ENCODE results near the gene RBPMS2. TPM values are rescaled to one million over a fixed set of nuclear protein-coding genes. Genes with fewer than 3 reads are reported as not detected.
A peak's percentile ranks its signal among the peaks of the same experiment; 100 is the strongest.

RBPMS2 gene
- total RNA-seq, 4 donors from 2014 or later = 14.6 to 47.8 (median 33.9) TPM

GRCh38 chr15:64749167-64749566 lies 26.2 kb downstream of the RBPMS2 start:
- H3K9me3 ChIP-seq = no peaks in the 10 kb centered on the region
- WGBS, 2 donors (ENCODE audit: low coverage in 1 of 2) = 17 to 28% methylated on average over 6 to 9 of the region's 11 CpGs
- peak overlapping the region; percentile 80 to 88 (median 87) for H3K27ac ChIP-seq
- peaks cover 2 to 93% (median 36%) of the 10 kb centered on the region in 3 donors for H3K4me1 ChIP-seq
- peaks cover 0 to 11% of the 10 kb centered on the region in 2 donors for H3K36me3 ChIP-seq
- TF ChIP-seq POLR2A (IDR thresholded peaks at IDR 0.05) = no peak
- no peak for TF ChIP-seq CTCF (IDR thresholded peaks at IDR 0.05)
- peak; percentile 97 for TF ChIP-seq POLR2AphosphoS5 (IDR thresholded peaks at IDR 0.05)
- no peak for TF ChIP-seq EP300 (IDR thresholded peaks at IDR 0.05)
- H3K4me3 ChIP-seq = no peak overlapping the region
- no peaks in the 10 kb centered on the region for H3K27me3 ChIP-seq
- ATAC-seq = peak; percentile 86

- H3K36me3 ChIP-seq = peaks cover 0 to 11% of the 10 kb centered on the region in 2 donors
- H3K27me3 ChIP-seq = no peaks in the 10 kb centered on the region
- TF ChIP-seq EP300 (IDR thresholded peaks at IDR 0.05) = no peak
- TF ChIP-seq CTCF (IDR thresholded peaks at IDR 0.05) = no peak
- no peak for TF ChIP-seq POLR2AphosphoS5 (IDR thresholded peaks at IDR 0.05)
- TF ChIP-seq POLR2A (IDR thresholded peaks at IDR 0.05) = no peak
- no peak for ATAC-seq
- no peaks in the 10 kb centered on the region for H3K9me3 ChIP-seq
- 80% methylated on average over 1 of the region's 9 CpGs; no CpG with 5 or more reads in 1 of the 2 donors for WGBS, 2 donors (ENCODE audit: low coverage in 1 of 2)
- peaks cover 2 to 93% (median 39%) of the 10 kb centered on the region in 3 donors for H3K4me1 ChIP-seq
- no peak overlapping the region for H3K4me3 ChIP-seq
- H3K27ac ChIP-seq = peak overlapping the region; percentile 80 to 88 (median 87)
Measured at GRCh38 chr15:64748251-64748650, 27.1 kb downstream of the RBPMS2 start.

- H3K27ac ChIP-seq = peak overlapping the region; percentile 36 to 88 (median 87)
Measured at GRCh38 chr15:64747578-64747977, 27.8 kb downstream of the RBPMS2 start.

GRCh38 chr15:64746921-64747320 lies 28.5 kb downstream of the RBPMS2 start:
- WGBS, 2 donors (ENCODE audit: low coverage in 1 of 2) = 50 to 76% methylated on average over 1 to 4 of the region's 7 CpGs
- H3K27me3 ChIP-seq = no peaks in the 10 kb centered on the region
- H3K9me3 ChIP-seq = no peaks in the 10 kb centered on the region
- TF ChIP-seq CTCF (IDR thresholded peaks at IDR 0.05) (no peak), POLR2A (IDR thresholded peaks at IDR 0.05) (no peak), POLR2AphosphoS5 (IDR thresholded peaks at IDR 0.05) (no peak), EP300 (IDR thresholded peaks at IDR 0.05) (no peak)
- peaks cover 2 to 93% (median 51%) of the 10 kb centered on the region in 3 donors for H3K4me1 ChIP-seq
- ATAC-seq = no peak
- H3K27ac ChIP-seq = peak overlapping the region in 3 of 4 donors; percentile 87 to 88 (median 87)
- H3K4me3 ChIP-seq = no peak overlapping the region
- peaks cover 0 to 11% of the 10 kb centered on the region in 2 donors for H3K36me3 ChIP-seq

More at GRCh38 chr15:64747578-64747977, 27.8 kb downstream of the RBPMS2 start:
- ATAC-seq = no peak
- no peaks in the 10 kb centered on the region for H3K9me3 ChIP-seq
- H3K4me1 ChIP-seq = peaks cover 2 to 93% (median 46%) of the 10 kb centered on the region in 3 donors
- H3K4me3 ChIP-seq = no peak overlapping the region
- peaks cover 0 to 11% of the 10 kb centered on the region in 2 donors for H3K36me3 ChIP-seq
- TF ChIP-seq POLR2AphosphoS5 (IDR thresholded peaks at IDR 0.05) (peak; percentile 46), CTCF (IDR thresholded peaks at IDR 0.05) (no peak)
- no peaks in the 10 kb centered on the region for H3K27me3 ChIP-seq
- WGBS, 2 donors (ENCODE audit: low coverage in 1 of 2) = 42 to 56% methylated on average over 2 to 3 of the region's 9 CpGs

GRCh38 chr15:64746356-64746755 lies 29.0 kb downstream of the RBPMS2 start:
- Histone ChIP-seq H3K36me3 (peaks cover 0 to 11% of the 10 kb centered on the region in 2 donors), H3K9me3 (no peaks in the 10 kb centered on the region), H3K27me3 (no peaks in the 10 kb centered on the region), H3K4me1 (peaks cover 2 to 93% (median 55%) of the 10 kb centered on the region in 3 donors), H3K27ac (peak overlapping the region in 3 of 4 donors; percentile 87 to 88 (median 87)), H3K4me3 (no peak overlapping the region)
- TF ChIP-seq CTCF (IDR thresholded peaks at IDR 0.05) (no peak), POLR2A (IDR thresholded peaks at IDR 0.05) (no peak), EP300 (IDR thresholded peaks at IDR 0.05) (no peak), POLR2AphosphoS5 (IDR thresholded peaks at IDR 0.05) (no peak)
- ATAC-seq = no peak
- WGBS, 2 donors (ENCODE audit: low coverage in 1 of 2) = 17 to 78% methylated on average over 1 to 5 of the region's 5 CpGs

All from gastroesophageal sphincter (tissue), 4 donors.